Sigmoid colon (tissue), 7 donors: Measurements from ENCODE around the gene CASP1. TPM values are rescaled to one million over a fixed set of nuclear protein-coding genes. Genes with fewer than 3 reads are reported as not detected.

Source experiments
- DNase-seq: peaks from one replicate; pipeline ENCODE4 v3.0.0-alpha.2; 2019
- H3K27ac ChIP-seq, 4 donors: fragments of 200-600 bp; sonication (generic); one replicate each; pipeline ENCODE4 v1.5.1; 2016 to 2019; ENCODE audit warnings: mild to moderate bottlenecking in 1 of 4
- H3K27me3 ChIP-seq, 3 donors: fragments of 200-600 bp; sonication (generic); one replicate each; pipeline ENCODE4 v1.5.1; 2019; ENCODE audit warnings: mild to moderate bottlenecking in 1 of 3
- H3K36me3 ChIP-seq, 4 donors: fragments of 200-600 bp; sonication (generic); one replicate each; pipeline ENCODE4 v1.5.1; 2016 to 2019
- H3K4me1 ChIP-seq, 4 donors: fragments of 200-600 bp; sonication (generic); one replicate each; pipeline ENCODE4 v1.5.1; 2017 to 2019
- H3K4me3 ChIP-seq, 4 donors: fragments of 200-600 bp; sonication (generic); one replicate each; pipeline ENCODE4 v1.5.1; 2017 to 2019; ENCODE audit warnings: mild to moderate bottlenecking in 2 of 4, moderate library complexity in 1 of 4
- H3K9me3 ChIP-seq, 4 donors: fragments of 200-600 bp in 3 of 4; sonication (generic) in 3 of 4; one replicate each; pipeline versions ENCODE4 v1.5.1 to v1.6.1; 2013 to 2019
- EP300 ChIP-seq, 4 donors: sonication (generic); formaldehyde crosslinking; IDR thresholded peaks; one replicate each; pipeline ENCODE4 v1.6.1; 2017; ENCODE audit warnings: antibody characterized with exemption in 4 of 4
- POLR2A ChIP-seq, 2 donors: fragments of 450-650 bp; IDR thresholded peaks; one replicate each; pipeline ENCODE4 v1.6.1; 2016; ENCODE audit warnings: antibody characterized with exemption in 2 of 2, mild to moderate bottlenecking in 2 of 2, moderate library complexity in 2 of 2
- POLR2AphosphoS5 ChIP-seq, 4 donors: sonication (generic); formaldehyde crosslinking; IDR thresholded peaks; one replicate each; pipeline ENCODE4 v1.6.1; 2017; ENCODE audit warnings: antibody characterized with exemption in 4 of 4
- WGBS, 2 donors: extraction: QIAGEN DNeasy Blood & Tissue Kit; methylation state at CpG; one replicate each; pipeline ENCODE4 v1.1.7; 2013; 5-methylcytosine and 5-hydroxymethylcytosine counted together
- intact Hi-C: fragments of 100-400 bp; cut with DNase I; formaldehyde crosslinking; loops from one replicate; pipeline ENCODE4 v1.15.1; 2023
- polyA plus RNA-seq, 3 donors: library from polyadenylated mRNA; stranded (reverse); fragments of 200-250 nt; gene quantifications; one replicate each; pipeline ENCODE4 v1.2.3, GENCODE V29; 2013
- total RNA-seq, 4 donors: library from RNA; depleted of rRNA; stranded (reverse); fragments of >200 nt; gene quantifications; one replicate each; pipeline ENCODE4 v1.1.0, GENCODE V29; 2016
- TF ChIP-seq, protein P1 (sequence below), 4 experiments: fragments of 450-650 bp in 3 of 4; fragments of 200-600 bp in 1 of 4; IDR thresholded peaks; one replicate each; pipeline ENCODE4 v1.5.1; 2016 to 2019; ENCODE audit warnings: antibody characterized with exemption in 4 of 4, mild to moderate bottlenecking in 3 of 4, moderate library complexity in 2 of 4
- donor health status: healthy with polysubstance abuse.
- donor health status: Bipolar disorder and iron deficiency.
- donor health status: healthy.

CASP1 gene
- total and polyA plus RNA-seq, 7 donors = 8.3 to 192 (median 14.3) TPM

- no peaks in the 10 kb centered on the region for H3K4me1 ChIP-seq
- no peaks in the 10 kb centered on the region for H3K27me3 ChIP-seq
- 56 to 91% methylated on average over 3 of the region's 3 CpGs for WGBS, 2 donors
- no peak overlapping the region for H3K27ac ChIP-seq
- peaks cover 0 to 3% (median under 1%) of the 10 kb centered on the region in 4 donors for H3K9me3 ChIP-seq
- no peaks in the 10 kb centered on the region for H3K36me3 ChIP-seq
- no peak overlapping the region for H3K4me3 ChIP-seq
- no peak for DNase-seq
- intact Hi-C loops = no loop called here
- no peak for TF ChIP-seq EP300 (IDR thresholded peaks at IDR 0.05)
- TF ChIP-seq, protein P1, sequence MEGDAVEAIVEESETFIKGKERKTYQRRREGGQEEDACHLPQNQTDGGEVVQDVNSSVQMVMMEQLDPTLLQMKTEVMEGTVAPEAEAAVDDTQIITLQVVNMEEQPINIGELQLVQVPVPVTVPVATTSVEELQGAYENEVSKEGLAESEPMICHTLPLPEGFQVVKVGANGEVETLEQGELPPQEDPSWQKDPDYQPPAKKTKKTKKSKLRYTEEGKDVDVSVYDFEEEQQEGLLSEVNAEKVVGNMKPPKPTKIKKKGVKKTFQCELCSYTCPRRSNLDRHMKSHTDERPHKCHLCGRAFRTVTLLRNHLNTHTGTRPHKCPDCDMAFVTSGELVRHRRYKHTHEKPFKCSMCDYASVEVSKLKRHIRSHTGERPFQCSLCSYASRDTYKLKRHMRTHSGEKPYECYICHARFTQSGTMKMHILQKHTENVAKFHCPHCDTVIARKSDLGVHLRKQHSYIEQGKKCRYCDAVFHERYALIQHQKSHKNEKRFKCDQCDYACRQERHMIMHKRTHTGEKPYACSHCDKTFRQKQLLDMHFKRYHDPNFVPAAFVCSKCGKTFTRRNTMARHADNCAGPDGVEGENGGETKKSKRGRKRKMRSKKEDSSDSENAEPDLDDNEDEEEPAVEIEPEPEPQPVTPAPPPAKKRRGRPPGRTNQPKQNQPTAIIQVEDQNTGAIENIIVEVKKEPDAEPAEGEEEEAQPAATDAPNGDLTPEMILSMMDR (IDR thresholded peaks at IDR 0.05) = no peak
- no peak for TF ChIP-seq POLR2A (IDR thresholded peaks at IDR 0.05)
- TF ChIP-seq POLR2AphosphoS5 (IDR thresholded peaks at IDR 0.05) = no peak
These were observed 50.1 kb downstream of the CASP1 start for GRCh38 chr11:104984808-104985207.

- Histone ChIP-seq H3K4me1 (no peaks in the 10 kb centered on the region), H3K27me3 (no peaks in the 10 kb centered on the region), H3K27ac (no peak overlapping the region), H3K9me3 (no peaks in the 10 kb centered on the region), H3K4me3 (no peak overlapping the region), H3K36me3 (no peaks in the 10 kb centered on the region)
- WGBS, 2 donors = 96 to 98% methylated on average over 1 of the region's 1 CpG
- TF ChIP-seq POLR2A (IDR thresholded peaks at IDR 0.05) (no peak), EP300 (IDR thresholded peaks at IDR 0.05) (no peak), POLR2AphosphoS5 (IDR thresholded peaks at IDR 0.05) (no peak)
- TF ChIP-seq, protein P1 (IDR thresholded peaks at IDR 0.05) = no peak
- DNase-seq = no peak
- intact Hi-C loops = no loop called here
These were observed 55.1 kb downstream of the CASP1 start for GRCh38 chr11:104979839-104980238.

Other genes with a start within 250 kb of the CASP1 start
- 1 to 10 TPM in 3 of 4 donors, under 1 TPM in 1; 0.71 to 9.4 (median 2.6) TPM for gene CASP12, start 136.7 kb downstream of the CASP1 start, total RNA-seq
- gene CASP12, start 136.7 kb downstream of the CASP1 start, polyA plus RNA-seq = 1 to 10 TPM in 1 of 3 donors, under 1 TPM in 1, not detected in 1; 0.22 to 3.0 TPM
- gene CASP4, start 66.6 kb downstream of the CASP1 start, total RNA-seq = 10 to 100 TPM; 45.3 to 64.6 (median 55.5) TPM
- gene CASP4, start 66.6 kb downstream of the CASP1 start, polyA plus RNA-seq = 10 to 100 TPM; 20.8 to 51.8 (median 34.8) TPM
- gene CASP5, start 12.0 kb downstream of the CASP1 start, total RNA-seq = not detected
- gene CASP5, start 12.0 kb downstream of the CASP1 start, polyA plus RNA-seq = 10 to 100 TPM; 25.4 to 43.3 (median 31.8) TPM
- 10 to 100 TPM in 1 of 4 donors, 1 to 10 TPM in 3; 1.1 to 11.6 (median 4.9) TPM for gene CARD16, start 10.2 kb upstream of the CASP1 start, total RNA-seq
- gene CARD16, start 10.2 kb upstream of the CASP1 start, polyA plus RNA-seq = 100 to 1,000 TPM in 2 of 3 donors, 10 to 100 TPM in 1; 63.7 to 119 (median 116) TPM
- not detected for gene CARD18, start 104.6 kb upstream of the CASP1 start, total RNA-seq
- not detected for gene CARD18, start 104.6 kb upstream of the CASP1 start, polyA plus RNA-seq